Natural killer cell (primary cell): ENCODE measurements around the gene UFM1. TPM values are rescaled to one million over a fixed set of nuclear protein-coding genes. Genes with fewer than 3 reads are reported as not detected.

ENCODE experiments used
- ATAC-seq, 3 donors: fragments of 150-1000 bp in 2 of 3; fragments of 200-7000 bp in 1 of 3; cut with Tn5 transposase; 1 replicate in 1 of 3; 2 replicates in 2 of 3; pipeline ENCODE4 v1.10.0; 2021; ENCODE audit warnings: mild to moderate bottlenecking in 2 of 3, moderate library complexity in 2 of 3
- DNase-seq, 2 donors: peaks; one replicate each; pipeline versions ENCODE4 v3.0.0 to v3.0.0-alpha.2; 2013 to 2021; ENCODE audit warnings: mixed read lengths in 1 of 2
- H3K27ac ChIP-seq: one replicate; pipeline ENCODE4 v1.5.1; 2013; ENCODE audit warnings: mild to moderate bottlenecking, low read length
- H3K27me3 ChIP-seq: one replicate; pipeline ENCODE4 v1.6.1; 2013; ENCODE audit warnings: low read length; ENCODE audit not compliant: control insufficient read depth, insufficient read depth
- H3K36me3 ChIP-seq: one replicate; pipeline ENCODE4 v1.6.1; 2013; ENCODE audit warnings: low read length; ENCODE audit not compliant: control insufficient read depth, insufficient read depth
- H3K4me1 ChIP-seq: one replicate; pipeline ENCODE4 v1.6.1; 2013; ENCODE audit warnings: low read length; ENCODE audit not compliant: control insufficient read depth, insufficient read depth
- H3K4me3 ChIP-seq: one replicate; pipeline ENCODE4 v1.5.1; 2013; ENCODE audit warnings: low read length
- H3K9me3 ChIP-seq: one replicate; pipeline ENCODE4 v1.6.1; 2013; ENCODE audit warnings: low read length; ENCODE audit not compliant: control insufficient read depth, insufficient read depth
- H3K27ac Mint-ChIP-seq, 2 donors: one replicate each; pipeline ENCODE4 v1.8.0; 2022; ENCODE audit warnings: mild to moderate bottlenecking in 2 of 2, mixed read lengths in 2 of 2, moderate library complexity in 1 of 2
- H3K27me3 Mint-ChIP-seq, 2 donors: one replicate each; pipeline ENCODE4 v1.8.0; 2022; ENCODE audit warnings: low read depth in 2 of 2, mixed read lengths in 2 of 2
- H3K36me3 Mint-ChIP-seq: one replicate; pipeline ENCODE4 v1.8.0; 2022; ENCODE audit warnings: mixed read lengths
- H3K4me1 Mint-ChIP-seq, 2 donors: one replicate each; pipeline ENCODE4 v1.8.0; 2022; ENCODE audit warnings: mixed read lengths in 2 of 2
- H3K4me3 Mint-ChIP-seq: one replicate; pipeline ENCODE4 v1.8.0; 2022; ENCODE audit warnings: mild to moderate bottlenecking, moderate library complexity, mixed read lengths
- H3K9me3 Mint-ChIP-seq, 2 donors: one replicate each; pipeline ENCODE4 v1.8.0; 2022; ENCODE audit warnings: mixed read lengths in 2 of 2
- WGBS: methylation state at CpG from one replicate; pipeline ENCODE4 v1.1.7; 2013; ENCODE audit warnings: missing lambda C conversion rate; ENCODE audit not compliant: insufficient coverage; 5-methylcytosine and 5-hydroxymethylcytosine counted together
- intact Hi-C: fragments of 100-400 bp; cut with micrococcal nuclease; formaldehyde crosslinking; loops from one replicate; pipeline ENCODE4 v1.14.2; 2022
- total RNA-seq, 4 donors: library from RNA; stranded (reverse); fragments of 120-200 nt in 1 of 4; gene quantifications; one replicate each; pipeline versions ENCODE4 v1.2.3 to v1.2.4, GENCODE V29; 2013 to 2022
- TF ChIP-seq, protein P1 (sequence below): fragments of 200-600 bp; IDR thresholded peaks from one replicate; pipeline ENCODE4 v1.8.0; 2022; ENCODE audit warnings: antibody characterized with exemption

The UFM1 gene
- total RNA-seq, 3 donors from 2014 or later (not counting 1 experiment from before 2014, with no cell fraction given): 76.3 to 84.3 (median 84.1) TPM

DNA sequence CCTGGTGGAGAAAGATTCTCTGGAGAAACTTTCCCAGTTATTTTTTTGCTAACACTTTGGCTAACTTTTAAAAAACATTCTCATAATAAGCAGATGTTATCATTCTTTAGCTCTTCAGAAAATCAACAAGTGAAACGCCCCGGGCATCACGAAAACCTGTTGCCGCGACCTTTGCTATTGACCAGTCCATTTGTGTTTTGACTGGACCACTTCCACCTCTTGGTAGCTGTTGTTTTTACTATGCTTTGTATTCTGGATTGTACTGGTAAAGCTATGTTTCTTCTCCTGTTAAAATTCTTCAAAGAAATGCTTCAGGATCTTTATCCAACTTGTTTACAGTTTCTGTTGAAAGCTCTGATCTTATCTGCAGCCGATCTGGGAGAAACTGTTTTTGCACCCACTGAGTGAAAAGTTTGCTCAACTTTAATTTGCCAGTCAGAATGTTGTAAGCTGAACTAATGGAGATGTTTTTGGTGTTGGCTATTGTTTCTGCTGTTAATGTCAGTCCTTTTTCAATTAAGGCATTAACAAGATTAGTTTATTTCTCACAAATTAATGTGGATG lies 23.3 kb downstream of the UFM1 start:
- no peaks in the 10 kb centered on the region for H3K36me3 Mint-ChIP-seq
- H3K27ac Mint-ChIP-seq: no peak overlapping the region
- H3K4me1 Mint-ChIP-seq: no peaks in the 10 kb centered on the region
- DNase-seq (no peak), ATAC-seq (no peak)
- no peaks in the 10 kb centered on the region for H3K27me3 ChIP-seq
- no peaks in the 10 kb centered on the region for H3K36me3 ChIP-seq
- H3K27ac ChIP-seq: no peak overlapping the region
- H3K27me3 Mint-ChIP-seq: peaks cover 0 to 3% of the 10 kb centered on the region in 2 donors
- TF ChIP-seq, protein P1, sequence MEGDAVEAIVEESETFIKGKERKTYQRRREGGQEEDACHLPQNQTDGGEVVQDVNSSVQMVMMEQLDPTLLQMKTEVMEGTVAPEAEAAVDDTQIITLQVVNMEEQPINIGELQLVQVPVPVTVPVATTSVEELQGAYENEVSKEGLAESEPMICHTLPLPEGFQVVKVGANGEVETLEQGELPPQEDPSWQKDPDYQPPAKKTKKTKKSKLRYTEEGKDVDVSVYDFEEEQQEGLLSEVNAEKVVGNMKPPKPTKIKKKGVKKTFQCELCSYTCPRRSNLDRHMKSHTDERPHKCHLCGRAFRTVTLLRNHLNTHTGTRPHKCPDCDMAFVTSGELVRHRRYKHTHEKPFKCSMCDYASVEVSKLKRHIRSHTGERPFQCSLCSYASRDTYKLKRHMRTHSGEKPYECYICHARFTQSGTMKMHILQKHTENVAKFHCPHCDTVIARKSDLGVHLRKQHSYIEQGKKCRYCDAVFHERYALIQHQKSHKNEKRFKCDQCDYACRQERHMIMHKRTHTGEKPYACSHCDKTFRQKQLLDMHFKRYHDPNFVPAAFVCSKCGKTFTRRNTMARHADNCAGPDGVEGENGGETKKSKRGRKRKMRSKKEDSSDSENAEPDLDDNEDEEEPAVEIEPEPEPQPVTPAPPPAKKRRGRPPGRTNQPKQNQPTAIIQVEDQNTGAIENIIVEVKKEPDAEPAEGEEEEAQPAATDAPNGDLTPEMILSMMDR: no peak
- no peaks in the 10 kb centered on the region for H3K9me3 Mint-ChIP-seq
- no peak overlapping the region for H3K4me3 Mint-ChIP-seq
- 81% methylated on average over 6 of the region's 6 CpGs for WGBS
- H3K4me3 ChIP-seq: no peak overlapping the region
- no peaks in the 10 kb centered on the region for H3K4me1 ChIP-seq
- intact Hi-C loops: no loop called here
- H3K9me3 ChIP-seq: no peaks in the 10 kb centered on the region

DNA sequence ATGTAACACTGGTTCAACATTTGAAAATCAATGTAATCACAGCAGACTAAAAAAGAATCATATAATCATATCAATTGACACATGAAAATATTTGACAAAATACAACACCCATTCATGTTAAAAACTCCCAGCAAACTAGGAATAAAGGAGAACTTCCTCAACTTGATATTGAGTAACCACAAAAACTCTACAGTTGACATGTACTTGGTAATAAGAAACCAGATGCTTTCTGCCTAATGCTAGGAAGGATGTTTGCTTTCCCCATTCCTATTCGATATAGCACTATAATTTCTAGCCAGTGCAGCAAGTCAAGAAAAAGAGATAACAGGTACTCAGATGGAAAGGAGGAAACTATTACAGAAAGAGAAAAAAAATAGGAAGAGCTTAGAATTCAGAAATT lies 26.9 kb downstream of the UFM1 start:
- intact Hi-C loops: no loop called here
- Histone ChIP-seq H3K4me1 (no peaks in the 10 kb centered on the region), H3K36me3 (no peaks in the 10 kb centered on the region), H3K27me3 (no peaks in the 10 kb centered on the region), H3K9me3 (no peaks in the 10 kb centered on the region), H3K4me3 (no peak overlapping the region), H3K27ac (no peak overlapping the region)
- no peak overlapping the region for H3K27ac Mint-ChIP-seq
- H3K4me3 Mint-ChIP-seq: no peak overlapping the region
- peaks cover 0 to 3% of the 10 kb centered on the region in 2 donors for H3K27me3 Mint-ChIP-seq
- no CpG with 5 or more reads among the region's 1 CpG for WGBS
- TF ChIP-seq, protein P1: no peak
- H3K9me3 Mint-ChIP-seq: peaks cover 2% of the 10 kb centered on the region in 2 donors
- ATAC-seq: no peak
- no peak for DNase-seq
- no peaks in the 10 kb centered on the region for H3K4me1 Mint-ChIP-seq
- H3K36me3 Mint-ChIP-seq: no peaks in the 10 kb centered on the region

- WGBS: 89% methylated on average over 4 of the region's 4 CpGs
- intact Hi-C loops: no loop called here
- H3K36me3 Mint-ChIP-seq: no peaks in the 10 kb centered on the region
These were observed 32.2 kb downstream of the UFM1 start for GRCh38 chr13:38381890-38382289.

More at GRCh38 chr13:38381890-38382289, 32.2 kb downstream of the UFM1 start:
- H3K4me1 ChIP-seq: no peaks in the 10 kb centered on the region
- H3K27me3 ChIP-seq: no peaks in the 10 kb centered on the region
- no peak overlapping the region for H3K27ac ChIP-seq
- ATAC-seq: no peak
- H3K9me3 ChIP-seq: no peaks in the 10 kb centered on the region
- H3K4me3 ChIP-seq: no peak overlapping the region
- no peaks in the 10 kb centered on the region for H3K36me3 ChIP-seq
- H3K4me3 Mint-ChIP-seq: no peak overlapping the region
- peaks cover 2% of the 10 kb centered on the region in 2 donors for H3K9me3 Mint-ChIP-seq
- no peaks in the 10 kb centered on the region for H3K4me1 Mint-ChIP-seq
- no peaks in the 10 kb centered on the region for H3K27me3 Mint-ChIP-seq
- DNase-seq: no peak
- no peak overlapping the region for H3K27ac Mint-ChIP-seq
- TF ChIP-seq, protein P1: no peak
